Measurements from ENCODE around the gene LRP1B.

DNA sequence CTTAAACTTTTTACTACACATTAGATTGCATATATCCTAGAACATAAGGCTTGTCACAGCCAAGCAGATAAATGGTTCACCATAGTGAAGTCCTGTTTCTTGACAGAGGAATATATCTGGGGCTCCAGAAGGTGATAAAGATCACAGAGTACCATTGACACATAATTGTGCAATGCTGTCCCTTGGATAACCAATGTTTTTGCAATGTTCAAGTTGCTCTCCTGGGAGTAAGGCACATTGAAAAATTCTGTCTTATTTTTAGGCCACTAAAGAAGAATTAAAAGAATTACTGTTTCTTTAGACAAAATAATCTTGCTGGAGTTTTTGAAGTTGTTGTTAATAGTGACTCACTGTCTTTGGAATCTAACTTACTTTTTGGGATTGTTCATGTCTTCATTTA is 1132.8 kb downstream of the LRP1B start:
- no peak for TF ChIP-seq MXI1 (conservative IDR thresholded peaks at IDR 0.05; ENCODE audit: poor library complexity, severe bottlenecking)
- TF ChIP-seq, protein P1, sequence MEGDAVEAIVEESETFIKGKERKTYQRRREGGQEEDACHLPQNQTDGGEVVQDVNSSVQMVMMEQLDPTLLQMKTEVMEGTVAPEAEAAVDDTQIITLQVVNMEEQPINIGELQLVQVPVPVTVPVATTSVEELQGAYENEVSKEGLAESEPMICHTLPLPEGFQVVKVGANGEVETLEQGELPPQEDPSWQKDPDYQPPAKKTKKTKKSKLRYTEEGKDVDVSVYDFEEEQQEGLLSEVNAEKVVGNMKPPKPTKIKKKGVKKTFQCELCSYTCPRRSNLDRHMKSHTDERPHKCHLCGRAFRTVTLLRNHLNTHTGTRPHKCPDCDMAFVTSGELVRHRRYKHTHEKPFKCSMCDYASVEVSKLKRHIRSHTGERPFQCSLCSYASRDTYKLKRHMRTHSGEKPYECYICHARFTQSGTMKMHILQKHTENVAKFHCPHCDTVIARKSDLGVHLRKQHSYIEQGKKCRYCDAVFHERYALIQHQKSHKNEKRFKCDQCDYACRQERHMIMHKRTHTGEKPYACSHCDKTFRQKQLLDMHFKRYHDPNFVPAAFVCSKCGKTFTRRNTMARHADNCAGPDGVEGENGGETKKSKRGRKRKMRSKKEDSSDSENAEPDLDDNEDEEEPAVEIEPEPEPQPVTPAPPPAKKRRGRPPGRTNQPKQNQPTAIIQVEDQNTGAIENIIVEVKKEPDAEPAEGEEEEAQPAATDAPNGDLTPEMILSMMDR (IDR thresholded peaks at IDR 0.05; ENCODE audit: poor library complexity, severe bottlenecking) = no peak
- no peak for TF ChIP-seq EZH2 (IDR thresholded peaks at IDR 0.05; ENCODE audit: borderline replicate concordance, insufficient read depth, low read length, poor library complexity, severe bottlenecking)
- no peak for TF ChIP-seq EP300 (conservative IDR thresholded peaks at IDR 0.05; ENCODE audit: poor library complexity, severe bottlenecking)
- no peak for TF ChIP-seq SMC3 (conservative IDR thresholded peaks at IDR 0.05; ENCODE audit: poor library complexity)

All from neural cell (in vitro differentiated cells).